ENCODE measurements around the gene KANSL1L.

Gene KANSL1L

DNA sequence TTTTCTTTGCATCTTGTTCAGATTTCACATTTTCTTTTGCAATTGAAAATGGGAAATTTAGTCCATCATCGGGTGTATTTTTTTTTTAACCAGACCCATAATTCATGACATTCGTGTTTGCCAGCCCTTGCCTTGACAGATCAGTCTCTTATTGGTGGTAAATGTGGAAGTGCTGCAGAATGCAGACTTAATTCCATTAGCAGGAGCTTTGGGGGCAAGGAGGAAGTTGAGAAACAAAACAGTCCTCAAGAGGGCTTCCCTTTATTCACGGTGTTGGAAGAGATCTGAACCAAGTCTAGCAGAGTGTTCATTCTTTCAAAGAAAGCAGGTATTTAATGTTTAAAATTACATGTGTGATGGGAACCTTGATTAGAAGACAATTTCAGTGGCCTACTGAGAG lies 185.3 kb downstream of the KANSL1L start:
- no peaks in the 10 kb centered on the region for H3K9me3 Mint-ChIP-seq
- no peaks in the 10 kb centered on the region for H3K4me1 Mint-ChIP-seq
- H3K27me3 Mint-ChIP-seq = peaks cover 4 to 13% of the 10 kb centered on the region in 2 donors
- no peak for ATAC-seq (replicated peaks)
- no peak for DNase-seq
- H3K36me3 Mint-ChIP-seq = no peaks in the 10 kb centered on the region
- no peak overlapping the region for H3K4me3 Mint-ChIP-seq
- H3K27ac Mint-ChIP-seq = no peak overlapping the region

DNA sequence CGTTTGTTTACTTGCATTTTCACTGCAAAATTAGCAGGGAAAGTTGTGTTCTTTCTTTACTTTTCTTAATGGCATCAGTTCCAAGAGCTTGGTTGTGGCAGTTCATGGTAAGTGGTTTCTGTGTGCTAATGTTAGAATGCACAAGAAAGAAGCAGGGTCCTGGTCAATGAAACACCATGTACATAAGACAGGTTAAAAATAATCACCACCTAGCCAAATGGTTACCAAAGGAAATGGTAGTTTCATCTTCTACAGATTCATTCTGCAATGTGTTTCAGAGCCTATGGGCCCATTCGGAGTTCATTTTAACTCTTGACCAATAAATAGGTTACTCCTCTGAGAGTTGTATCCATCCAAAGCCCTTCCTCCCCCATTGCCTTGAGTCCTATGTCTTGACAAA lies 186.9 kb downstream of the KANSL1L start:
- Mint-ChIP-seq H3K4me3 (no peak overlapping the region), H3K27ac (no peak overlapping the region), H3K4me1 (no peaks in the 10 kb centered on the region), H3K27me3 (peaks cover 4 to 6% of the 10 kb centered on the region in 2 donors), H3K9me3 (no peaks in the 10 kb centered on the region), H3K36me3 (no peaks in the 10 kb centered on the region)
- no peak for ATAC-seq (replicated peaks)
- no peak for DNase-seq

DNA sequence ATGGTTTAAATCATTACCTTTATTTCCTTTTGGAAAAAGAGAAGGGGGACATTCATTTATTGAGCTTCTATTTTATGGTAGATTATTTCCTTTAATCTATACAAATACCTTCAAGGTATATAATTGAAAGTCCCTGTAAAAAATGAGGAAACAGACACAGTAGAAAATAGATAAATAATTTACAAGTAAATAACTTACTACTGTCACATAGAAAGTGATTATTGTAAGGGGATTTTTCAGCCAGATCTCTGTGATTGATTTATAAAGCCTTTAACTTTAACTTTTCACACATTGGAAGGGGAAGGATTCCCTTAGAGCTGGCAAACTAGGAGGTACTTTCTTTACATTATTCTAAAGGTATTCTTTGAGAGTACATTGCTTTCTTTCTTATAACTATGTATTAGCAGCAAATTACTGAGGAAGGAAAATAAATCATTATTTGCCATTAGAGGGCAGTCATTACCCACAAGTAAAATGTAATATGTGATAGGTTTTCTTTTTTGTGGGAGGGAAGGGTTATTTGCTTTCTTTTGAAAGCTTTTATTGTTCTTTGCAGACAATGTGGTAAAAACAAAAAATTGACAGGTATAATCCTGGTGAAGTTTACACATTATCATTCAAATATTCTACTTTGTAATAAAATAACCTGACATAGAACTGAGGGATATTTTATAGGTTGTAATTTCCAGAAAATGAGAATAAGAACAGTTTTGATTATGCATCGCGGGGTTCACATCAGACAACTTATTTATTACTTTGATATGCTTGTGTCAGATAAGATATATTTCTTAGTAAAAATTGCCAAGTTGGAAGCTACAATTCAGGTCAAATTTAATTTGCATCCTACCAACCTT lies 193.6 kb downstream of the KANSL1L start:
- H3K27ac Mint-ChIP-seq = no peak overlapping the region
- H3K9me3 Mint-ChIP-seq = no peaks in the 10 kb centered on the region
- DNase-seq = no peak
- no peaks in the 10 kb centered on the region for H3K36me3 Mint-ChIP-seq
- H3K4me1 Mint-ChIP-seq = no peaks in the 10 kb centered on the region
- peak in 1 of 2 donors; percentile 36 for ATAC-seq (replicated peaks)
- H3K4me3 Mint-ChIP-seq = no peak overlapping the region
- H3K27me3 Mint-ChIP-seq = peaks cover 0 to 8% of the 10 kb centered on the region in 2 donors

DNA sequence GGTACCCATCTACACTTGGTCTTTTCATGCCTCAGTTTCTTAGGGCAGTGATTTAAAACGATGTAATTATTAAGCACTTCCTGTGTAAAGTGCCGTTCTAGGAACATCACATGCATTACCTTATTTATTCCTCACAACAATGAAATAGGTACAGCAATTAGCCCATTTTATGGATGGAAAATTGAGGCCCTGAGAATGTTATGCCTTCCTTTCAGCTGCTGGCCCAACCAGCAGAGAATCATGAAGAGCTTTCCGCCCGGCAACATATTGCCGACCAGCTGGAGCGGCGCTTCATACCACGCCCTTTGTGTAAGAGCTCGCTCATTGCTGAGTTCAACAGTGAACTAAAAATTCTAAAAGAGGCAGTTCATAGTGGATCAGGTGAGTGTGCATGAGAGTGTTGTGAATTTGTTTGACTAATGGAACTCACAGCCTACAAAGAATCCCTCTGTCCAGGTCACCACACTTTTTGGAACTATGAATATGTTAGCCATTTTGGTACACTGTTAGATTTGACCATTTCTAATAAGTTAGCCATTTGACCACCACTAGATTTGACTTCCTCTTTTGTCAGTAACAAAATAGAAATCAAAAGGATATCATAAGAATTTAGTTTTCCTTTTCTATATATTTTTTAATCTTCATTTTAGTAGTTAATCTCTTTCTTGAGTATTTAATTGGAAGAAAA lies 194.4 kb downstream of the KANSL1L start:
- no peak overlapping the region for H3K27ac Mint-ChIP-seq
- ATAC-seq (replicated peaks) (no peak), DNase-seq (no peak)
- peaks cover 0 to 11% of the 10 kb centered on the region in 2 donors for H3K27me3 Mint-ChIP-seq
- no peaks in the 10 kb centered on the region for H3K36me3 Mint-ChIP-seq
- no peaks in the 10 kb centered on the region for H3K9me3 Mint-ChIP-seq
- no peak overlapping the region for H3K4me3 Mint-ChIP-seq
- no peaks in the 10 kb centered on the region for H3K4me1 Mint-ChIP-seq

DNA sequence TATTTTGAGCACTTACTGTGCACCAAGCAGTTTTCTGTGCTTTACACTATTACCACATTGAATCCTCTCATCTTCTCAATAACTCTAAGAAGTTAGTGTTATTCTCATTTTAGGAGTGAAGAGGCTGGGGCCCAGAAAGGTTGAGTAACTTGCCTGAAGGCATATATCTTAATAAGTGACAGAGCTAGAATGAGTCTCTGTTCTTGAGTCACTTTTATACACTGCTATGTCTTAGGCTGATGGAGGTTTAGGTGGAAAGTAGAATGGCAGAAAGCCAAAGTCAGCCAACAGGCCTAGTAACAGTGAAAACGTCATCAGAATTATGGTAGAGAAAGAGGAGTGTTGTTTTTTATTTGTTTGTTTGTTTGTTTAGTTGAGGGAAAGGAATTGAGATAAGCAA lies 196.6 kb downstream of the KANSL1L start:
- DNase-seq = no peak
- Mint-ChIP-seq H3K4me1 (no peaks in the 10 kb centered on the region), H3K27ac (no peak overlapping the region), H3K4me3 (no peak overlapping the region), H3K27me3 (peaks cover 0 to 11% of the 10 kb centered on the region in 2 donors), H3K9me3 (no peaks in the 10 kb centered on the region), H3K36me3 (no peaks in the 10 kb centered on the region)
- no peak for ATAC-seq (replicated peaks)

DNA sequence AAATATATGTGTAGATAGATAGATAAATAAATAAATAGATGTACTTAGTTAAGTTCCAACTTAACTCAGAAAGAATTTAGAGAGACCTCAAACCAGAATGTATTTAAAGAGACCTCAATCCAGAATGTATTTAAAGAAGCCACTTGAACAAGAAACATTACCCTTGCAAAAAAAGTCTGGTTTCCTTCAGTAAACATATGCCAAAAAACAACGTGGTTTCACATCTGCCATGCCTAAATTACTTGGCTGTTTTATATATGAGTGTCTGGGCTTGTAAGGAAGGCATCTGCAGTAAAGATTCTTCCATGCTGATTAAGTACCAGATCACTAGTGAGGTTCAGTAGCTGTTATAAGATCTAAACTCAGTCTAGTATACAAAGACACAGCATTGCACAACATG lies 197.9 kb downstream of the KANSL1L start:
- no peak overlapping the region for H3K27ac Mint-ChIP-seq
- no peaks in the 10 kb centered on the region for H3K4me1 Mint-ChIP-seq
- DNase-seq (no peak), ATAC-seq (replicated peaks) (no peak)
- peaks cover 0 to 11% of the 10 kb centered on the region in 2 donors for H3K27me3 Mint-ChIP-seq
- H3K9me3 Mint-ChIP-seq = no peaks in the 10 kb centered on the region
- H3K36me3 Mint-ChIP-seq = no peaks in the 10 kb centered on the region
- H3K4me3 Mint-ChIP-seq = no peak overlapping the region
